ENCODE data around the gene AP3S2.

Gene AP3S2

GRCh38 chr15:89805241-89806209 is 88.3 kb downstream of the AP3S2 start:
- no peak for TF ChIP-seq CTCF (IDR thresholded peaks at IDR 0.05; ENCODE audit: low read depth, low read length)

GRCh38 chr15:89803941-89804800 is 89.6 kb downstream of the AP3S2 start:
- Histone ChIP-seq H3K4me3 (ENCODE audit: low read depth, low read length) (no peak overlapping the region), H3K27me3 (no peaks in the 10 kb centered on the region), H3K36me3 (no peaks in the 10 kb centered on the region), H3K4me1 (no peaks in the 10 kb centered on the region), H3K9me3 (no peaks in the 10 kb centered on the region)
- DNase-seq = no peak
- TF ChIP-seq CTCF (IDR thresholded peaks at IDR 0.05; ENCODE audit: low read depth, low read length) = no peak

More at GRCh38 chr15:89805241-89806209, 88.3 kb downstream of the AP3S2 start:
- Histone ChIP-seq H3K4me3 (ENCODE audit: low read depth, low read length) (no peak overlapping the region), H3K4me1 (no peaks in the 10 kb centered on the region), H3K9me3 (no peaks in the 10 kb centered on the region), H3K36me3 (no peaks in the 10 kb centered on the region), H3K27me3 (no peaks in the 10 kb centered on the region)
- DNase-seq = no peak

- Histone ChIP-seq H3K4me1 (no peaks in the 10 kb centered on the region), H3K4me3 (ENCODE audit: low read depth, low read length) (no peak overlapping the region), H3K36me3 (no peaks in the 10 kb centered on the region), H3K27me3 (no peaks in the 10 kb centered on the region), H3K9me3 (no peaks in the 10 kb centered on the region)
- no peak for TF ChIP-seq CTCF (IDR thresholded peaks at IDR 0.05; ENCODE audit: low read depth, low read length)
- no peak for DNase-seq
Observed at GRCh38 chr15:89802986-89803824, 90.6 kb downstream of the AP3S2 start.

GRCh38 chr15:89802231-89802928 is 91.4 kb downstream of the AP3S2 start:
- H3K36me3 ChIP-seq = no peaks in the 10 kb centered on the region
- TF ChIP-seq CTCF (IDR thresholded peaks at IDR 0.05; ENCODE audit: low read depth, low read length) = no peak
- H3K27me3 ChIP-seq = no peaks in the 10 kb centered on the region
- no peak overlapping the region for H3K4me3 ChIP-seq (ENCODE audit: low read depth, low read length)
- no peaks in the 10 kb centered on the region for H3K4me1 ChIP-seq
- H3K9me3 ChIP-seq = no peaks in the 10 kb centered on the region
- DNase-seq = no peak

- Histone ChIP-seq H3K9me3 (no peaks in the 10 kb centered on the region), H3K36me3 (no peaks in the 10 kb centered on the region), H3K4me1 (no peaks in the 10 kb centered on the region), H3K27me3 (no peaks in the 10 kb centered on the region), H3K4me3 (ENCODE audit: low read depth, low read length) (no peak overlapping the region)
- no peak for DNase-seq
- no peak for TF ChIP-seq CTCF (IDR thresholded peaks at IDR 0.05; ENCODE audit: low read depth, low read length)
Observed at GRCh38 chr15:89801471-89802195, 92.2 kb downstream of the AP3S2 start.

Data from BE2C (cell line).